Thyroid gland (tissue), 4 donors: ENCODE results near the gene AZIN2. TPM values are rescaled to one million over a fixed set of nuclear protein-coding genes. Genes with fewer than 3 reads are reported as not detected.
"Not testable (repeated sequence)": the region's sequence is repeated elsewhere in the genome, so short reads cannot be mapped to it uniquely, and the experiment has no call there.

Experiments
- DNase-seq, 2 donors: peaks; one replicate each; pipeline ENCODE4 v3.0.0-alpha.2; 2019
- H3K27ac ChIP-seq, 3 donors: fragments of 200-600 bp; sonication (generic); 1 replicate in 2 of 3; 2 replicates in 1 of 3; pipeline ENCODE4 v1.5.1; 2016 to 2019; ENCODE audit warnings: mild to moderate bottlenecking in 1 of 3, moderate library complexity in 1 of 3
- H3K27me3 ChIP-seq: fragments of 200-600 bp; sonication (generic); one replicate; pipeline ENCODE4 v1.5.1; 2019
- H3K36me3 ChIP-seq, 2 donors: fragments of 200-600 bp; sonication (generic); one replicate each; pipeline ENCODE4 v1.5.1; 2016 to 2019
- H3K4me1 ChIP-seq, 2 donors: fragments of 200-600 bp; sonication (generic); one replicate each; pipeline ENCODE4 v1.5.1; 2017 to 2019
- H3K4me3 ChIP-seq, 3 donors: fragments of 200-600 bp; sonication (generic); replicated peaks in 1 of 3; 1 replicate in 2 of 3; 2 replicates in 1 of 3; pipeline ENCODE4 v1.5.1; 2016; ENCODE audit warnings: mild to moderate bottlenecking in 1 of 3
- H3K9me3 ChIP-seq: fragments of 200-600 bp; sonication (generic); one replicate; pipeline ENCODE4 v1.5.1; 2017
- CTCF ChIP-seq, 6 experiments: fragments of 200-600 bp in 3 of 6; fragments of 450-650 bp in 3 of 6; sonication (generic) in 3 of 6; IDR thresholded peaks; one replicate each; pipeline ENCODE4 v1.5.1; 2016 to 2019; ENCODE audit warnings: antibody characterized with exemption in 6 of 6, mild to moderate bottlenecking in 2 of 6, inconsistent platforms in 1 of 6, moderate library complexity in 1 of 6
- POLR2A ChIP-seq, 2 donors: fragments of 450-650 bp; IDR thresholded peaks; one replicate each; pipeline ENCODE4 v1.6.1; 2017; ENCODE audit warnings: antibody characterized with exemption in 2 of 2, mild to moderate bottlenecking in 2 of 2, moderate library complexity in 1 of 2
- WGBS, 2 donors: methylation state at CpG; one replicate each; pipeline ENCODE4 v1.1.5; 2017; 5-methylcytosine and 5-hydroxymethylcytosine counted together
- intact Hi-C: fragments of 100-400 bp; cut with DNase I; formaldehyde crosslinking; loops from one replicate; pipeline ENCODE4 v1.15.1; 2023
- total RNA-seq, 4 donors: library from RNA; depleted of rRNA; stranded (reverse); fragments of >200 nt; gene quantifications; one replicate each; pipeline ENCODE4 v1.2.3, GENCODE V29; 2016

Gene AZIN2
- total RNA-seq, 4 donors from 2014 or later, result 4.9 to 13.6 (median 5.3) TPM

GRCh38 chr1:33065301-33065700, 15.7 kb upstream of the AZIN2 start:
- Histone ChIP-seq H3K9me3 (no peaks in the 10 kb centered on the region), H3K27me3 (no peaks in the 10 kb centered on the region), H3K36me3 (no peaks in the 10 kb centered on the region), H3K4me1 (no peaks in the 10 kb centered on the region), H3K27ac (no peak overlapping the region), H3K4me3 (no peak overlapping the region)
- intact Hi-C loops, result no loop called here
- 91 to 92% methylated on average over 10 of the region's 10 CpGs for WGBS, 2 donors
- TF ChIP-seq CTCF (IDR thresholded peaks at IDR 0.05) (no peak), POLR2A (IDR thresholded peaks at IDR 0.05) (no peak)
- no peak for DNase-seq

DNA sequence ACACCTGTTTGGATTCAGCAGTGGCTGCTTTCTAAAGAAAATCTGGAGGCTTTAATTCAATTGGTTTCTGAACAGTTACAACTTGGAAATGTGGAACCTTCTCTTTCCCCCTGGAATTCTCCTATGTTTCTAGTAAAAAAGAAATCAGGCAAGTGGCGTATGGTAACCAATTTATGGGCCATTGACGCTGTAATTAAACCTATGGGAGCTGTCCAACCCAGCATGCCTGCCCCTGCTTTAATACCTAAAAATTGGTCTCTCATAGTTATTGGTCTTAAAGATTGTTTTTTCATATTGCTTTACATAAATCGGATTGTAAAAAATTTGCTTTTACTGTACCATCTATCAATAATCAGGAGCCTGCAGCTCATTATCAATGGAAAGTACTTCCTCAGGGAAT, 14.5 kb upstream of the AZIN2 start:
- H3K36me3 ChIP-seq, H3K4me3 ChIP-seq, H3K27me3 ChIP-seq, H3K9me3 ChIP-seq, DNase-seq, H3K4me1 ChIP-seq, intact Hi-C loops, H3K27ac ChIP-seq: not testable (repeated sequence)
- WGBS, 2 donors, result 96 to 97% methylated on average over 3 of the region's 3 CpGs

DNA sequence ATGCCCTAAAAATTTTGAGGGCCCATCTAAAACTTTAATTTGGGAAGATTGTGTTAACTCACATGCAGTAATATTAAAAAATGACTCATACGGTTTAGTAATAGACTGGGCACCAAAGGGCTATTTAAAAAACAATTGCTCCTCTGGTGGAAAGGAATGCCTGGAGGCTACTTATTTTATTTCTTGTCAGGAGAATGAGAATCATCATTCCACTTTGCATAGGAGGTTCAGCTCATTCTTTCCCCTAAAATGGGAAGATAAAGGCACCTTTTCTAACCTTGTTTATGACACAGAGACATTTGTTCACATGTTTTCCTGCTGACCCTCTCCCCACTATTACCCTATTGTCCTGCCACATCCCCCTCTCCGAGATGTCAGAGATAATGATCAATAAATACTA, 12.8 kb upstream of the AZIN2 start:
- H3K9me3 ChIP-seq, H3K36me3 ChIP-seq, H3K27ac ChIP-seq, H3K4me3 ChIP-seq, DNase-seq, H3K4me1 ChIP-seq, H3K27me3 ChIP-seq, intact Hi-C loops: not testable (repeated sequence)
- WGBS, 2 donors, result 45 to 50% methylated on average over 2 of the region's 2 CpGs

GRCh38 chr1:33070628-33071027, 10.3 kb upstream of the AZIN2 start:
- no peak for TF ChIP-seq CTCF (IDR thresholded peaks at IDR 0.05)
- no peak for TF ChIP-seq POLR2A (IDR thresholded peaks at IDR 0.05)
- WGBS, 2 donors, result 92 to 94% methylated on average over 1 of the region's 1 CpG
- DNase-seq, result no peak

DNA sequence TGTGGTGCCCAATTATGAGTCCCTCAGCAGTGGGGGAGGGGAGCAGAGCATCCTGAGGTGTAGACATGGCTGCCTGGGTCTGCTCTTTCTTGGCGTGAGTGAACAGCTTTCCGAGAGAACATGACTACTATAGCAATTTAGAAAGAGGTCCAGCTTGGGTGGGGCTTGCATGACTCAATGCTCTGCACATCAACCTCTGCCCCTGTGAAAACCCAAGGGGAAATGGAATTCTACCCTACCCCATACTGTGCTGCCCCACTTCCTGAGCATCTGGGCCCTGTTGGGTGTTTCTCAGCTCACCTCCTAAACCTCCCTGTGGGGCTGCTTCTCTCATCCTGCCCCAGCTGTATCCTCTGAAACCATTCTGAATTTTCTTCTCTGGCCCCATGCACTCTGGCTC, 8.2 kb upstream of the AZIN2 start:
- Histone ChIP-seq H3K27me3 (no peaks in the 10 kb centered on the region), H3K36me3 (no peaks in the 10 kb centered on the region), H3K4me3 (no peak overlapping the region), H3K4me1 (no peaks in the 10 kb centered on the region), H3K9me3 (no peaks in the 10 kb centered on the region), H3K27ac (no peak overlapping the region)
- WGBS, 2 donors, result 74 to 79% methylated on average over 2 of the region's 2 CpGs
- TF ChIP-seq POLR2A (IDR thresholded peaks at IDR 0.05) (no peak), CTCF (IDR thresholded peaks at IDR 0.05) (no peak)
- intact Hi-C loops, result no loop called here
- no peak for DNase-seq

More at GRCh38 chr1:33070628-33071027, 10.3 kb upstream of the AZIN2 start:
- Histone ChIP-seq H3K4me1 (no peaks in the 10 kb centered on the region), H3K27ac (no peak overlapping the region), H3K4me3 (no peak overlapping the region), H3K36me3 (no peaks in the 10 kb centered on the region), H3K27me3 (no peaks in the 10 kb centered on the region), H3K9me3 (no peaks in the 10 kb centered on the region)
- intact Hi-C loops, result no loop called here

- Histone ChIP-seq H3K27ac (no peak overlapping the region), H3K4me1 (no peaks in the 10 kb centered on the region), H3K4me3 (no peak overlapping the region), H3K9me3 (no peaks in the 10 kb centered on the region), H3K36me3 (no peaks in the 10 kb centered on the region), H3K27me3 (no peaks in the 10 kb centered on the region)
- TF ChIP-seq POLR2A (IDR thresholded peaks at IDR 0.05) (no peak), CTCF (IDR thresholded peaks at IDR 0.05) (no peak)
- DNase-seq, result no peak
- 50 to 54% methylated on average over 4 of the region's 4 CpGs for WGBS, 2 donors
- intact Hi-C loops, result no loop called here
Measured at GRCh38 chr1:33074193-33074945, 6.6 kb upstream of the AZIN2 start.
